Amygdala (tissue), 56 donors: ENCODE measurements around the gene PTPRG.
"Not testable (repeated sequence)": the region's sequence is repeated elsewhere in the genome, so short reads cannot be mapped to it uniquely, and the experiment has no call there.

Source experiments
- DNase-seq, 56 donors: peaks; one replicate each; lab custom pipeline; 2025; lab: John Stamatoyannopoulos, UW

PTPRG gene

GRCh38 chr3:61710920-61711319 is 149.5 kb downstream of the PTPRG start:
- not testable (repeated sequence) for DNase-seq

- DNase-seq = no peak
Measured at GRCh38 chr3:61714225-61714624, 152.9 kb downstream of the PTPRG start.

- no peak for DNase-seq
Measured at GRCh38 chr3:61715886-61716527, 154.6 kb downstream of the PTPRG start.

GRCh38 chr3:61716693-61717092 is 155.3 kb downstream of the PTPRG start:
- not testable (repeated sequence) for DNase-seq

GRCh38 chr3:61718565-61718964 is 157.2 kb downstream of the PTPRG start:
- DNase-seq = no peak

- DNase-seq = peak in 7 of 56 donors; percentile 1 to 13 (median 3)
Measured at GRCh38 chr3:61719278-61719977, 158.1 kb downstream of the PTPRG start.

GRCh38 chr3:61723038-61723437 is 161.7 kb downstream of the PTPRG start:
- DNase-seq = no peak

GRCh38 chr3:61724183-61724582 is 162.8 kb downstream of the PTPRG start:
- DNase-seq = no peak

- no peak for DNase-seq
Measured at GRCh38 chr3:61724801-61725200, 163.4 kb downstream of the PTPRG start.

GRCh38 chr3:61725851-61726333 is 164.5 kb downstream of the PTPRG start:
- DNase-seq = no peak

GRCh38 chr3:61727435-61727834 is 166.1 kb downstream of the PTPRG start:
- DNase-seq = no peak

- no peak for DNase-seq
Measured at GRCh38 chr3:61729038-61729634, 167.8 kb downstream of the PTPRG start.

GRCh38 chr3:61730056-61730455 is 168.7 kb downstream of the PTPRG start:
- no peak for DNase-seq

GRCh38 chr3:61730577-61731231 is 169.3 kb downstream of the PTPRG start:
- no peak for DNase-seq

- no peak for DNase-seq
Measured at GRCh38 chr3:61733000-61733399, 171.6 kb downstream of the PTPRG start.

GRCh38 chr3:61733876-61734275 is 172.5 kb downstream of the PTPRG start:
- DNase-seq = peak in 2 of 56 donors; percentile 1

GRCh38 chr3:61734749-61735686 is 173.6 kb downstream of the PTPRG start:
- no peak for DNase-seq

GRCh38 chr3:61736506-61736905 is 175.1 kb downstream of the PTPRG start:
- no peak for DNase-seq

GRCh38 chr3:61739640-61740039 is 178.3 kb downstream of the PTPRG start:
- no peak for DNase-seq

- DNase-seq = no peak
Measured at GRCh38 chr3:61740494-61740893, 179.1 kb downstream of the PTPRG start.
